A549 (cell line): ENCODE data around the gene SLCO2A1.

Experiments used
- BHLHE40 ChIP-seq: IDR thresholded peaks from 2 replicates; pipeline ENCODE4 v1.6.1; 2012; ENCODE audit warnings: low read depth, low read length, inconsistent platforms
- CHD2 ChIP-seq: fragments of 150-350 bp; IDR thresholded peaks from 2 replicates; pipeline ENCODE4 v1.6.1; 2014; ENCODE audit warnings: low read length; ENCODE audit not compliant: partially characterized antibody
- EP300 ChIP-seq, 2 experiments: fragments of >200 bp; sonication (Bioruptor Twin); formaldehyde crosslinking; IDR thresholded peaks; 2 replicates in 1 of 2; 3 replicates in 1 of 2; pipeline ENCODE4 v1.6.1; 2016 to 2017
- JUN ChIP-seq, 2 experiments: fragments of >200 bp; sonication (Bioruptor Twin); formaldehyde crosslinking; IDR thresholded peaks; 2 replicates in 1 of 2; 3 replicates in 1 of 2; pipeline ENCODE4 v1.6.1; 2016 to 2017
- MAFK ChIP-seq: fragments of 450-650 bp; IDR thresholded peaks from 2 replicates; pipeline ENCODE4 v1.6.1; 2014; ENCODE audit not compliant: partially characterized antibody
- MAZ ChIP-seq: fragments of 150-350 bp; IDR thresholded peaks from 2 replicates; pipeline ENCODE4 v1.6.1; 2014; ENCODE audit warnings: antibody characterized with exemption, low read depth, low read length, borderline replicate concordance
- NFE2L2 ChIP-seq: fragments of 150-350 bp; conservative IDR thresholded peaks from 2 replicates; pipeline ENCODE4 v1.6.1; 2014; ENCODE audit warnings: low read length
- POLR2A ChIP-seq: IDR thresholded peaks from 2 replicates; pipeline ENCODE4 v1.6.1; 2012; ENCODE audit warnings: mild to moderate bottlenecking, low read length
- RAD21 ChIP-seq, 2 experiments: fragments of >200 bp in 1 of 2; sonication (Bioruptor Twin) in 1 of 2; formaldehyde crosslinking in 1 of 2; IDR thresholded peaks in 1 of 2; conservative IDR thresholded peaks in 1 of 2; 2 replicates in 1 of 2; 3 replicates in 1 of 2; pipeline ENCODE4 v1.6.1; 2012 to 2018; ENCODE audit warnings: inconsistent platforms in 1 of 2
- SMC3 ChIP-seq: fragments of >200 bp; sonication (Bioruptor Twin); formaldehyde crosslinking; IDR thresholded peaks from 3 replicates; pipeline ENCODE4 v1.6.1; 2018; ENCODE audit warnings: inconsistent platforms
- TP53 ChIP-seq: fragments of 250-450 bp; sonication (Bioruptor Pico); IDR thresholded peaks from 2 replicates; pipeline ENCODE4 v1.5.0; 2021; ENCODE audit warnings: mild to moderate bottlenecking, moderate library complexity
- ZNF302 ChIP-seq: fragments of 250-450 bp; sonication (Bioruptor Pico); IDR thresholded peaks from 2 replicates; pipeline ENCODE4 v1.9.0; 2021; ENCODE audit warnings: inconsistent platforms, mild to moderate bottlenecking, moderate library complexity
- TF ChIP-seq, protein P1 (sequence below): fragments of >200 bp; sonication (Bioruptor Twin); formaldehyde crosslinking; IDR thresholded peaks from 3 replicates; pipeline ENCODE4 v1.5.1; 2016
- TF ChIP-seq, protein P2 (sequence below): fragments of 150-350 bp; IDR thresholded peaks from 2 replicates; pipeline ENCODE4 v1.6.1; 2014; ENCODE audit warnings: low read depth, mild to moderate bottlenecking, low read length

- TF ChIP-seq EP300 (IDR thresholded peaks at IDR 0.05): no peak
- no peak; a peak in 1 of 5 replicates for TF ChIP-seq RAD21 (conservative IDR thresholded peaks at IDR 0.05 in 1 of 2, IDR thresholded peaks at IDR 0.05 in 1 of 2)
- TF ChIP-seq, protein P1, sequence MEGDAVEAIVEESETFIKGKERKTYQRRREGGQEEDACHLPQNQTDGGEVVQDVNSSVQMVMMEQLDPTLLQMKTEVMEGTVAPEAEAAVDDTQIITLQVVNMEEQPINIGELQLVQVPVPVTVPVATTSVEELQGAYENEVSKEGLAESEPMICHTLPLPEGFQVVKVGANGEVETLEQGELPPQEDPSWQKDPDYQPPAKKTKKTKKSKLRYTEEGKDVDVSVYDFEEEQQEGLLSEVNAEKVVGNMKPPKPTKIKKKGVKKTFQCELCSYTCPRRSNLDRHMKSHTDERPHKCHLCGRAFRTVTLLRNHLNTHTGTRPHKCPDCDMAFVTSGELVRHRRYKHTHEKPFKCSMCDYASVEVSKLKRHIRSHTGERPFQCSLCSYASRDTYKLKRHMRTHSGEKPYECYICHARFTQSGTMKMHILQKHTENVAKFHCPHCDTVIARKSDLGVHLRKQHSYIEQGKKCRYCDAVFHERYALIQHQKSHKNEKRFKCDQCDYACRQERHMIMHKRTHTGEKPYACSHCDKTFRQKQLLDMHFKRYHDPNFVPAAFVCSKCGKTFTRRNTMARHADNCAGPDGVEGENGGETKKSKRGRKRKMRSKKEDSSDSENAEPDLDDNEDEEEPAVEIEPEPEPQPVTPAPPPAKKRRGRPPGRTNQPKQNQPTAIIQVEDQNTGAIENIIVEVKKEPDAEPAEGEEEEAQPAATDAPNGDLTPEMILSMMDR: no peak
- no peak for TF ChIP-seq MAFK
- no peak for TF ChIP-seq ZNF302 (CRISPR knock-in tag)
- no peak for TF ChIP-seq MAZ
- no peak for TF ChIP-seq NFE2L2
- TF ChIP-seq, protein P2, sequence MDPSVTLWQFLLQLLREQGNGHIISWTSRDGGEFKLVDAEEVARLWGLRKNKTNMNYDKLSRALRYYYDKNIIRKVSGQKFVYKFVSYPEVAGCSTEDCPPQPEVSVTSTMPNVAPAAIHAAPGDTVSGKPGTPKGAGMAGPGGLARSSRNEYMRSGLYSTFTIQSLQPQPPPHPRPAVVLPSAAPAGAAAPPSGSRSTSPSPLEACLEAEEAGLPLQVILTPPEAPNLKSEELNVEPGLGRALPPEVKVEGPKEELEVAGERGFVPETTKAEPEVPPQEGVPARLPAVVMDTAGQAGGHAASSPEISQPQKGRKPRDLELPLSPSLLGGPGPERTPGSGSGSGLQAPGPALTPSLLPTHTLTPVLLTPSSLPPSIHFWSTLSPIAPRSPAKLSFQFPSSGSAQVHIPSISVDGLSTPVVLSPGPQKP: no peak
- TF ChIP-seq TP53: no peak
- no peak for TF ChIP-seq SMC3
- no peak for TF ChIP-seq BHLHE40
- no peak for TF ChIP-seq POLR2A
- no peak for TF ChIP-seq CHD2
- TF ChIP-seq JUN (IDR thresholded peaks at IDR 0.05): no peak
Observed at GRCh38 chr3:133964547-133964946, 65.2 kb downstream of the SLCO2A1 start.
